Measurements from ENCODE around the gene TPSD1.

GRCh38 chr16:1261131-1261892 is 5.4 kb downstream of the TPSD1 start:
- 0 out of 4 replicates have a peak, but pooled peaks of 1 of the 2 experiments have one; percentile 1 for TF ChIP-seq CTCF (conservative IDR thresholded peaks at IDR 0.05; ENCODE audit: low read depth in 2 of 2)
- TF ChIP-seq POLR2AphosphoS5 (IDR thresholded peaks at IDR 0.05; ENCODE audit: low read depth), result no peak
- TF ChIP-seq REST (IDR thresholded peaks at IDR 0.05; ENCODE audit: unreplicated experiment), result no peak
- no peak for TF ChIP-seq EZH2phosphoT487 (IDR thresholded peaks at IDR 0.05; ENCODE audit: unreplicated experiment)
- TF ChIP-seq EZH2 (IDR thresholded peaks at IDR 0.05; ENCODE audit: low read depth, unreplicated experiment), result no peak
- no peak for TF ChIP-seq ETS1 (IDR thresholded peaks at IDR 0.05)
- no peak for TF ChIP-seq CREB1 (CRISPR knock-in tag; IDR thresholded peaks at IDR 0.05; ENCODE audit: low read depth)
- TF ChIP-seq ZNF331 (CRISPR knock-in tag; IDR thresholded peaks at IDR 0.05; ENCODE audit: low read depth), result no peak
- no peak for TF ChIP-seq JUNB (IDR thresholded peaks at IDR 0.05; ENCODE audit: unreplicated experiment)
- TF ChIP-seq ZNF462 (CRISPR knock-in tag; IDR thresholded peaks at IDR 0.05), result no peak
- TF ChIP-seq NANOG (IDR thresholded peaks at IDR 0.05; ENCODE audit: borderline replicate concordance), result no peak
- TF ChIP-seq STAT1 (IDR thresholded peaks at IDR 0.05; ENCODE audit: unreplicated experiment), result no peak
- no peak for TF ChIP-seq ZNF114 (CRISPR knock-in tag; IDR thresholded peaks at IDR 0.05)
